Ecto neural progenitor cell (in vitro differentiated cells): ENCODE measurements around the gene PHF10.

Experiments used
- DNase-seq: peaks from one replicate; pipeline ENCODE4 v3.0.0-alpha.2; 2018; ENCODE audit warnings: low spot score

PHF10 gene

GRCh38 chr6:169677096-169677495 lies 47.2 kb downstream of the PHF10 start:
- DNase-seq = no peak

GRCh38 chr6:169675011-169675410 lies 49.3 kb downstream of the PHF10 start:
- DNase-seq = no peak

- no peak for DNase-seq
These were observed 52.7 kb downstream of the PHF10 start for GRCh38 chr6:169671563-169671962.

GRCh38 chr6:169669889-169670288 lies 54.4 kb downstream of the PHF10 start:
- no peak for DNase-seq

GRCh38 chr6:169669147-169669546 lies 55.2 kb downstream of the PHF10 start:
- no peak for DNase-seq

GRCh38 chr6:169668203-169668847 lies 56.0 kb downstream of the PHF10 start:
- no peak for DNase-seq

GRCh38 chr6:169667716-169668115 lies 56.6 kb downstream of the PHF10 start:
- DNase-seq = no peak

- no peak for DNase-seq
These were observed 57.9 kb downstream of the PHF10 start for GRCh38 chr6:169666441-169666840.

GRCh38 chr6:169665289-169665688 lies 59.0 kb downstream of the PHF10 start:
- no peak for DNase-seq

- DNase-seq = no peak
These were observed 60.1 kb downstream of the PHF10 start for GRCh38 chr6:169664227-169664626.

GRCh38 chr6:169663468-169663867 lies 60.8 kb downstream of the PHF10 start:
- no peak for DNase-seq

GRCh38 chr6:169661391-169661756 lies 62.9 kb downstream of the PHF10 start:
- no peak for DNase-seq

- no peak for DNase-seq
These were observed 63.4 kb downstream of the PHF10 start for GRCh38 chr6:169660751-169661390.

GRCh38 chr6:169659820-169660610 lies 64.3 kb downstream of the PHF10 start:
- no peak for DNase-seq

GRCh38 chr6:169657284-169657610 lies 67.1 kb downstream of the PHF10 start:
- DNase-seq = no peak

GRCh38 chr6:169656546-169657283 lies 67.6 kb downstream of the PHF10 start:
- no peak for DNase-seq

GRCh38 chr6:169654598-169655391 lies 69.5 kb downstream of the PHF10 start:
- DNase-seq = no peak
